Upper lobe of left lung (tissue), 6 donors: ENCODE results near the gene COQ4. TPM values are rescaled to one million over a fixed set of nuclear protein-coding genes. Genes with fewer than 3 reads are reported as not detected.
A peak's percentile ranks its signal among the peaks of the same experiment; 100 is the strongest.

Experiments
- ATAC-seq, 2 donors: fragments of 200-7000 bp; cut with Tn5 transposase; one replicate each; pipeline ENCODE4 v1.9.1; 2022; ENCODE audit warnings: mild to moderate bottlenecking in 2 of 2, moderate library complexity in 2 of 2; ENCODE audit not compliant: low FRiP score in 2 of 2
- DNase-seq, 2 donors: peaks; one replicate each; pipeline ENCODE4 v3.0.0-alpha.2; 2019 to 2020
- H3K27ac ChIP-seq, 4 donors: fragments of 200-600 bp; sonication (generic); one replicate each; pipeline ENCODE4 v1.5.1; 2016 to 2019
- H3K27me3 ChIP-seq, 4 donors: fragments of 200-600 bp; sonication (generic); one replicate each; pipeline ENCODE4 v1.5.1; 2017 to 2019
- H3K36me3 ChIP-seq, 4 donors: fragments of 200-600 bp; sonication (generic); one replicate each; pipeline ENCODE4 v1.5.1; 2016 to 2019
- H3K4me1 ChIP-seq, 4 donors: fragments of 200-600 bp; sonication (generic); one replicate each; pipeline ENCODE4 v1.5.1; 2018 to 2019
- H3K4me3 ChIP-seq, 4 donors: fragments of 200-600 bp; sonication (generic); one replicate each; pipeline ENCODE4 v1.5.1; 2017 to 2019; ENCODE audit warnings: mild to moderate bottlenecking in 2 of 4, moderate library complexity in 1 of 4
- H3K9me3 ChIP-seq, 4 donors: fragments of 200-600 bp; sonication (generic); one replicate each; pipeline ENCODE4 v1.5.1; 2018 to 2019
- CTCF ChIP-seq, 6 experiments: fragments of 450-650 bp in 4 of 6; fragments of 200-600 bp in 2 of 6; sonication (generic) in 2 of 6; IDR thresholded peaks; one replicate each; pipeline ENCODE4 v1.5.1; 2016 to 2019; ENCODE audit warnings: antibody characterized with exemption in 6 of 6
- EP300 ChIP-seq, 4 donors: sonication (generic); formaldehyde crosslinking; IDR thresholded peaks; one replicate each; pipeline ENCODE4 v1.5.1; 2017; ENCODE audit warnings: antibody characterized with exemption in 4 of 4, control low read depth in 2 of 4
- POLR2A ChIP-seq, 4 donors: fragments of 450-650 bp; IDR thresholded peaks; one replicate each; pipeline ENCODE4 v1.5.1; 2016 to 2017; ENCODE audit warnings: antibody characterized with exemption in 4 of 4, mild to moderate bottlenecking in 2 of 4
- POLR2AphosphoS5 ChIP-seq, 2 donors: sonication (generic); formaldehyde crosslinking; IDR thresholded peaks; one replicate each; pipeline ENCODE4 v1.5.1; 2017; ENCODE audit warnings: antibody characterized with exemption in 2 of 2
- WGBS, 2 donors: methylation state at CpG; one replicate each; pipeline ENCODE4 v1.1.5; 2017 to 2018; 5-methylcytosine and 5-hydroxymethylcytosine counted together
- total RNA-seq, 6 donors: library from RNA; depleted of rRNA in 4 of 6; stranded (reverse); fragments of >200 nt in 4 of 6; gene quantifications; one replicate each; pipeline versions ENCODE4 v1.1.0 to v1.2.1, GENCODE V29; 2016 to 2021
- donor health status: DM: no; HTN: no; CAD: no; lungs with moderate emphysema.
- donor health status: DM: no; HTN: yes; CAD: no; lungs with severe emphysema.

The COQ4 gene
- total RNA-seq, 6 donors from 2014 or later = 36.1 to 83.8 (median 55.2) TPM

GRCh38 chr9:128362774-128363173 lies 40.1 kb downstream of the COQ4 start:
- ATAC-seq = no peak
- no peak overlapping the region for H3K27ac ChIP-seq
- no peak overlapping the region for H3K4me3 ChIP-seq

GRCh38 chr9:128365525-128365924 lies 42.9 kb downstream of the COQ4 start:
- no peaks in the 10 kb centered on the region for H3K27me3 ChIP-seq
- TF ChIP-seq POLR2AphosphoS5 (IDR thresholded peaks at IDR 0.05) (no peak), EP300 (IDR thresholded peaks at IDR 0.05) (no peak), CTCF (IDR thresholded peaks at IDR 0.05) (no peak), POLR2A (IDR thresholded peaks at IDR 0.05) (no peak)
- ATAC-seq (no peak), DNase-seq (no peak)
- peak overlapping the region in 1 of 4 donors; percentile 65 for H3K27ac ChIP-seq
- WGBS, 2 donors = 89 to 97% methylated on average over 3 to 4 of the region's 4 CpGs
- H3K36me3 ChIP-seq = no peaks in the 10 kb centered on the region
- H3K4me3 ChIP-seq = no peak overlapping the region
- no peaks in the 10 kb centered on the region for H3K9me3 ChIP-seq
- H3K4me1 ChIP-seq = peaks cover 20 to 29% (median 28%) of the 10 kb centered on the region in 4 donors

More at GRCh38 chr9:128362774-128363173, 40.1 kb downstream of the COQ4 start:
- TF ChIP-seq CTCF (IDR thresholded peaks at IDR 0.05) (no peak), POLR2AphosphoS5 (IDR thresholded peaks at IDR 0.05) (no peak), POLR2A (IDR thresholded peaks at IDR 0.05) (no peak), EP300 (IDR thresholded peaks at IDR 0.05) (no peak)
- DNase-seq = no peak
- 69 to 77% methylated on average over 3 of the region's 3 CpGs for WGBS, 2 donors
- peaks cover 17 to 23% (median 21%) of the 10 kb centered on the region in 4 donors for H3K4me1 ChIP-seq
- no peaks in the 10 kb centered on the region for H3K9me3 ChIP-seq
- H3K27me3 ChIP-seq = no peaks in the 10 kb centered on the region
- H3K36me3 ChIP-seq = peaks cover 0 to under 1% (median 0%) of the 10 kb centered on the region in 4 donors

- Histone ChIP-seq H3K27ac (no peak overlapping the region), H3K4me1 (peaks cover 26 to 30% (median 28%) of the 10 kb centered on the region in 4 donors), H3K9me3 (no peaks in the 10 kb centered on the region), H3K27me3 (no peaks in the 10 kb centered on the region), H3K4me3 (no peak overlapping the region), H3K36me3 (no peaks in the 10 kb centered on the region)
- no peak for ATAC-seq
- WGBS, 2 donors = 93 to 94% methylated on average over 9 of the region's 9 CpGs
- DNase-seq = no peak
- TF ChIP-seq EP300 (IDR thresholded peaks at IDR 0.05) = no peak
These were observed 46.5 kb downstream of the COQ4 start for GRCh38 chr9:128369024-128369706.

- no peak for DNase-seq
- H3K9me3 ChIP-seq = no peaks in the 10 kb centered on the region
- H3K4me3 ChIP-seq = peak overlapping the region in 3 of 4 donors; percentile 70 to 87 (median 74)
- peaks cover 17 to 24% (median 19%) of the 10 kb centered on the region in 4 donors for H3K4me1 ChIP-seq
- TF ChIP-seq EP300 (IDR thresholded peaks at IDR 0.05) (no peak), POLR2AphosphoS5 (IDR thresholded peaks at IDR 0.05) (no peak)
- no peak for ATAC-seq
- peaks cover 0 to 5% (median 0%) of the 10 kb centered on the region in 4 donors for H3K36me3 ChIP-seq
- no peaks in the 10 kb centered on the region for H3K27me3 ChIP-seq
- peak overlapping the region; percentile 87 to 94 (median 90) for H3K27ac ChIP-seq
These were observed 47.7 kb downstream of the COQ4 start for GRCh38 chr9:128370367-128370751.

- peaks cover 17 to 24% (median 19%) of the 10 kb centered on the region in 4 donors for H3K4me1 ChIP-seq
- H3K36me3 ChIP-seq = peaks cover 0 to 10% (median 0%) of the 10 kb centered on the region in 4 donors
- peak within 1 kb of the TSS; percentile 70 to 87 (median 72) for H3K4me3 ChIP-seq
- peak; percentile 96 to 97 for DNase-seq
- WGBS, 2 donors = 1% methylated on average over 18 to 51 of the region's 55 CpGs
- H3K27ac ChIP-seq = peak within 1 kb of the TSS; percentile 87 to 94 (median 90)
- H3K9me3 ChIP-seq = no peaks in the 10 kb centered on the region
- H3K27me3 ChIP-seq = no peaks in the 10 kb centered on the region
- TF ChIP-seq EP300 (IDR thresholded peaks at IDR 0.05) = peak in 1 of 4 donors; percentile 18
- no peak for TF ChIP-seq CTCF (IDR thresholded peaks at IDR 0.05)
- peak; percentile 79 to 81 for TF ChIP-seq POLR2AphosphoS5 (IDR thresholded peaks at IDR 0.05)
- TF ChIP-seq POLR2A (IDR thresholded peaks at IDR 0.05) = peak in 3 of 4 donors; percentile 69 to 94 (median 88)
- peak; percentile 97 to 98 for ATAC-seq
These were observed 48.4 kb downstream of the COQ4 start, which contains the start of gene URM1 for GRCh38 chr9:128370752-128371629. Gene URM1, plus strand, starts transcription at chr9:128371374. Its CDS starts 7 bp downstream, at chr9:128371381.
